H1 (cell line): ENCODE measurements around the gene DRD2. TPM values are rescaled to one million over a fixed set of nuclear protein-coding genes. Genes with fewer than 3 reads are reported as not detected.

Source experiments
- CTCF ChIA-PET: fragments of 300-600 bp; sonication (Branson Sonifier 250); formaldehyde crosslinking; loops from one replicate; lab custom pipeline; 2021; ENCODE audit not compliant: partially characterized antibody; lab: Charles Lee
- POLR2A ChIA-PET: fragments of 300-600 bp; sonication (Branson Sonifier 250); formaldehyde crosslinking; loops from one replicate; lab custom pipeline; 2021; ENCODE audit warnings: inconsistent platforms; ENCODE audit not compliant: partially characterized antibody; lab: Charles Lee
- DNase-seq, 2 experiments: peaks; one replicate each; pipeline versions ENCODE4 v3.0.0 to v3.0.0-alpha.2; 2010 to 2022; ENCODE audit warnings: low spot score in 2 of 2, low read depth in 1 of 2, mixed read lengths in 1 of 2
- FAIRE-seq: peaks from 2 replicates; lab custom pipeline; 2011; peaks lifted over from hg19 to GRCh38; lab: Jason Lieb, UNC
- H2AFZ ChIP-seq: 2 replicates; pipeline ENCODE4 v1.8.1; 2012; ENCODE audit warnings: low read length, inconsistent platforms
- H2AK5ac ChIP-seq: 2 replicates; pipeline ENCODE4 v1.6.1; 2013; ENCODE audit warnings: low read depth, low read length
- H2BK120ac ChIP-seq: replicated peaks from 2 replicates; pipeline ENCODE3; 2013; ENCODE audit warnings: low read depth, low read length, inconsistent platforms
- H2BK12ac ChIP-seq: 2 replicates; pipeline ENCODE4 v1.6.1; 2013; ENCODE audit warnings: low read depth, low read length
- H2BK15ac ChIP-seq: 2 replicates; pipeline ENCODE4 v1.6.1; 2013; ENCODE audit warnings: low read length
- H2BK20ac ChIP-seq: 2 replicates; pipeline ENCODE4 v1.6.1; 2013; ENCODE audit warnings: low read length
- H2BK5ac ChIP-seq: 2 replicates; pipeline ENCODE4 v1.6.1; 2013; ENCODE audit warnings: low read depth, low read length
- H3K14ac ChIP-seq: 2 replicates; pipeline ENCODE4 v1.6.1; 2013; ENCODE audit warnings: inconsistent platforms; ENCODE audit not compliant: insufficient read length
- H3K18ac ChIP-seq: 2 replicates; pipeline ENCODE4 v1.6.1; 2013; ENCODE audit warnings: low read length; ENCODE audit errors: extremely low read depth
- H3K23ac ChIP-seq: 2 replicates; pipeline ENCODE4 v1.6.1; 2013; ENCODE audit warnings: inconsistent platforms; ENCODE audit not compliant: insufficient read length
- H3K23me2 ChIP-seq: 2 replicates; pipeline ENCODE4 v1.6.1; 2013; ENCODE audit warnings: low read depth, low read length
- H3K27ac ChIP-seq: 2 replicates; pipeline ENCODE4 v1.6.1; 2011; ENCODE audit warnings: low read depth, low read length, inconsistent platforms
- H3K27me3 ChIP-seq, 4 experiments: replicated peaks in 1 of 4; 1 replicate in 1 of 4; 2 replicates in 3 of 4; pipeline versions ENCODE4 v1.6.1 to v1.8.1; 2011 to 2013; ENCODE audit warnings: low read length in 3 of 4, mild to moderate bottlenecking in 3 of 4, inconsistent platforms in 2 of 4, mixed read lengths in 2 of 4, moderate library complexity in 1 of 4; ENCODE audit not compliant: control insufficient read depth in 3 of 4, insufficient read depth in 3 of 4; ENCODE audit errors: extremely low read depth in 1 of 4
- H3K36me3 ChIP-seq, 4 experiments: 2 replicates each; pipeline versions ENCODE4 v1.6.1 to v1.8.1; 2011 to 2013; ENCODE audit warnings: mild to moderate bottlenecking in 4 of 4, low read length in 3 of 4, moderate library complexity in 2 of 4, control low read depth in 1 of 4, inconsistent platforms in 1 of 4; ENCODE audit not compliant: insufficient read depth in 4 of 4, control insufficient read depth in 2 of 4
- H3K4ac ChIP-seq: replicated peaks from 2 replicates; pipeline ENCODE3; 2013; ENCODE audit warnings: low read length, low read depth, mixed read lengths, inconsistent platforms; ENCODE audit not compliant: insufficient read length
- H3K4me1 ChIP-seq, 4 experiments: replicated peaks in 1 of 4; 1 replicate in 1 of 4; 2 replicates in 3 of 4; pipeline versions ENCODE4 v1.6.1 to v1.8.1; 2011 to 2013; ENCODE audit warnings: low read length in 3 of 4, inconsistent platforms in 2 of 4, mixed read lengths in 1 of 4; ENCODE audit not compliant: insufficient read depth in 4 of 4, control insufficient read depth in 3 of 4
- H3K4me2 ChIP-seq, 2 experiments: 2 replicates each; pipeline versions ENCODE4 v1.6.1 to v1.8.1; 2011 to 2013; ENCODE audit warnings: low read depth in 2 of 2, low read length in 2 of 2, control low read depth in 1 of 2, inconsistent platforms in 1 of 2, mild to moderate bottlenecking in 1 of 2; ENCODE audit not compliant: insufficient read depth in 1 of 2
- H3K4me3 ChIP-seq, 4 experiments: fragments of 200-600, 300-600 bp in 1 of 4; sonication (generic), shearing (Covaris generic), sonication (Bioruptor Twin) in 1 of 4; 2 replicates each; pipeline versions ENCODE4 v1.5.1 to v1.8.1; 2011 to 2016; ENCODE audit warnings: low read length in 4 of 4, low read depth in 3 of 4, control low read depth in 2 of 4, inconsistent platforms in 2 of 4, mild to moderate bottlenecking in 2 of 4, mixed read lengths in 1 of 4, moderate library complexity in 1 of 4; ENCODE audit not compliant: insufficient read depth in 2 of 4; ENCODE audit errors: extremely low read depth in 1 of 4
- H3K56ac ChIP-seq: replicated peaks from 2 replicates; pipeline ENCODE3; 2013; ENCODE audit warnings: low read depth, mild to moderate bottlenecking, mixed read lengths, low read length, inconsistent platforms; ENCODE audit not compliant: insufficient read length
- H3K79me1 ChIP-seq: 2 replicates; pipeline ENCODE4 v1.6.1; 2013; ENCODE audit warnings: low read depth, low read length, control low read depth
- H3K79me2 ChIP-seq, 2 experiments: 2 replicates each; pipeline versions ENCODE4 v1.6.1 to v1.8.1; 2012 to 2013; ENCODE audit warnings: low read length in 2 of 2, mild to moderate bottlenecking in 2 of 2, inconsistent platforms in 1 of 2; ENCODE audit not compliant: insufficient read depth in 2 of 2, control insufficient read depth in 1 of 2
- H3K9ac ChIP-seq, 4 experiments: replicated peaks in 1 of 4; 1 replicate in 1 of 4; 2 replicates in 3 of 4; pipeline versions ENCODE4 v1.6.1 to v1.8.1; 2011 to 2013; ENCODE audit warnings: low read depth in 3 of 4, low read length in 3 of 4, control low read depth in 2 of 4, mild to moderate bottlenecking in 2 of 4, moderate library complexity in 2 of 4, inconsistent platforms in 1 of 4; ENCODE audit errors: extremely low read depth in 1 of 4
- H3K9me3 ChIP-seq, 2 experiments: 2 replicates each; pipeline versions ENCODE4 v1.6.1 to v1.8.1; 2012 to 2013; ENCODE audit warnings: mild to moderate bottlenecking in 2 of 2, moderate library complexity in 2 of 2, control low read depth in 1 of 2, inconsistent platforms in 1 of 2, low read depth in 1 of 2, low read length in 1 of 2, mixed read lengths in 1 of 2; ENCODE audit not compliant: insufficient read depth in 2 of 2
- H4K20me1 ChIP-seq, 2 experiments: replicated peaks in 1 of 2; 2 replicates each; pipeline versions ENCODE3 to v1.8.1; 2011 to 2013; ENCODE audit warnings: inconsistent platforms in 2 of 2, low read length in 2 of 2, mild to moderate bottlenecking in 1 of 2; ENCODE audit not compliant: insufficient read depth in 2 of 2, control insufficient read depth in 1 of 2
- H4K5ac ChIP-seq: 2 replicates; pipeline ENCODE4 v1.6.1; 2013; ENCODE audit warnings: low read length, low read depth, mixed read lengths, inconsistent platforms; ENCODE audit not compliant: insufficient read length
- H4K8ac ChIP-seq: 2 replicates; pipeline ENCODE4 v1.8.0; 2013; ENCODE audit warnings: mild to moderate bottlenecking, moderate library complexity, low read length, inconsistent platforms; ENCODE audit not compliant: insufficient read depth; ENCODE audit errors: extremely low read depth
- H4K91ac ChIP-seq: replicated peaks from 2 replicates; pipeline ENCODE3; 2013; ENCODE audit warnings: low read length, mixed read lengths, inconsistent platforms; ENCODE audit not compliant: insufficient read length
- CBX8 ChIP-seq: fragments of 300-800, 300-1000 bp; sonication (generic); IDR thresholded peaks from 2 replicates; pipeline ENCODE4 v1.7.1; 2016; ENCODE audit warnings: low read depth, low read length, borderline replicate concordance
- EP300 ChIP-seq, 2 experiments: IDR thresholded peaks; 1 replicate in 1 of 2; 2 replicates in 1 of 2; pipeline ENCODE4 v1.6.1; 2011 to 2012; ENCODE audit warnings: low read depth in 2 of 2, low read length in 2 of 2, mild to moderate bottlenecking in 2 of 2, borderline replicate concordance in 1 of 2, inconsistent platforms in 1 of 2, moderate library complexity in 1 of 2
- GABPA ChIP-seq: IDR thresholded peaks from 2 replicates; pipeline ENCODE4 v1.6.1; 2011; ENCODE audit warnings: mild to moderate bottlenecking, low read length, moderate library complexity, borderline replicate concordance; ENCODE audit not compliant: insufficient read depth
- GTF2F1 ChIP-seq: IDR thresholded peaks from 2 replicates; pipeline ENCODE4 v1.6.1; 2012; ENCODE audit warnings: low read depth, low read length, improper control_type of control experiment, borderline replicate concordance
- HDAC6 ChIP-seq: IDR thresholded peaks from one replicate; pipeline ENCODE4 v1.7.1; 2012; ENCODE audit warnings: low read depth, mild to moderate bottlenecking, inconsistent platforms, low read length, moderate library complexity
- PHF8 ChIP-seq: fragments of 200-600 bp; sonication (generic); conservative IDR thresholded peaks from 2 replicates; pipeline ENCODE4 v1.7.1; 2012; ENCODE audit warnings: low read depth, mild to moderate bottlenecking, inconsistent platforms, low read length, moderate library complexity
- RAD21 ChIP-seq, 2 experiments: IDR thresholded peaks in 1 of 2; conservative IDR thresholded peaks in 1 of 2; 2 replicates each; pipeline ENCODE4 v1.6.1; 2011; ENCODE audit warnings: low read depth in 2 of 2, low read length in 2 of 2, improper control_type of control experiment in 1 of 2, inconsistent platforms in 1 of 2, mild to moderate bottlenecking in 1 of 2, moderate library complexity in 1 of 2
- RNF2 ChIP-seq: fragments of 200-900, 300-1000 bp; sonication (generic); IDR thresholded peaks from 2 replicates; pipeline ENCODE4 v1.7.1; 2016; ENCODE audit warnings: borderline replicate concordance, low read depth, mild to moderate bottlenecking, antibody characterized with exemption, low read length; ENCODE audit not compliant: poor library complexity, severe bottlenecking; ENCODE audit errors: missing control alignments
- SIN3A ChIP-seq, 2 experiments: IDR thresholded peaks in 1 of 2; conservative IDR thresholded peaks in 1 of 2; 2 replicates each; pipeline ENCODE4 v1.6.1; 2011 to 2012; ENCODE audit warnings: low read length in 2 of 2, improper control_type of control experiment in 1 of 2, low read depth in 1 of 2, mild to moderate bottlenecking in 1 of 2
- SP1 ChIP-seq: IDR thresholded peaks from 2 replicates; pipeline ENCODE4 v1.6.1; 2011; ENCODE audit warnings: low read depth, low read length
- ZNF274 ChIP-seq: IDR thresholded peaks from 2 replicates; pipeline ENCODE4 v1.7.0; 2012; ENCODE audit warnings: low read length, borderline replicate concordance; ENCODE audit errors: extremely low read depth
- WGBS, 2 experiments: shearing (Covaris generic) in 1 of 2; methylation state at CpG; one replicate each; pipeline versions ENCODE4 v1.1.6 to v1.1.7; 2013 to 2015; ENCODE audit warnings: low lambda C conversion rate in 2 of 2, mixed read lengths in 2 of 2, inconsistent platforms in 1 of 2, low coverage in 1 of 2, missing lambda C conversion rate in 1 of 2; ENCODE audit not compliant: insufficient replicate concordance in 2 of 2, insufficient coverage in 1 of 2, insufficient read length in 1 of 2; ENCODE audit errors: extremely low coverage in 1 of 2, missing lambda C conversion rate in 1 of 2; 5-methylcytosine and 5-hydroxymethylcytosine counted together
- polyA plus RNA-seq, 7 experiments: library from polyadenylated mRNA; depleted of rRNA in 3 of 7; stranded (reverse) in 5 of 7; unstranded in 2 of 7; fragments of >200 nt in 5 of 7; fragments of 200-250 nt in 2 of 7; gene quantifications; 1 replicate in 5 of 7; 2 replicates in 1 of 7; 4 replicates in 1 of 7; pipeline versions ENCODE4 v1.2.1 to v1.2.3, GENCODE V29; 2011 to 2013; ENCODE audit warnings: missing spikeins in 2 of 7, mixed read lengths in 2 of 7
- total RNA-seq: library from RNA; stranded (reverse); fragmentation: NEBNext Ultra II Directional; extraction: Animal tissue kit (Norgen Biotek cat#: 25700); gene quantifications from 2 replicates; pipeline ENCODE4 v1.2.1, GENCODE V29; 2021
- TF ChIP-seq, protein P1 (sequence below): IDR thresholded peaks from 2 replicates; pipeline ENCODE4 v1.6.1; 2012; ENCODE audit warnings: inconsistent platforms

The DRD2 gene
- total and polyA plus RNA-seq, 2 of the 8 experiments (the other 6 are each of a cell fraction or from before 2014, with no cell fraction given) = 0.26 to 0.41 TPM

DNA sequence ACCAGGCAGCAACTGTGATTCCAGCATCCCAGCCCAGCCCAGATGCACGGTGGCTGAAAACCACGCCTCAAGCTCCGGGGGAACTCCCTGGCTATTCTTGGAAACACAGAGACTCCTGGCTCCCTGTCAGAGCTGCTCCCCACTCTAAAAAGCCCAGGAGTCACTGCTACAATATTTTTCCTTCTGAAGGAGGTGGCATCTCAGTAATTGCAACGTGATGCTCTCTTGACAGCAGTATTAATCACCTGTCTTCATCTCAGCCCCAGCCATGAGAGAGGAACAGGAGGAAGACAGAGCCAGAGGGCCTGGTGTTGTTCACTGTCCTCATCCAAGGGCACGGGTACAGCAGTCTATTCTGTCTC lies 26.9 kb downstream of the DRD2 start:
- Histone ChIP-seq H2BK120ac (no peak overlapping the region), H3K36me3 (no peaks in the 10 kb centered on the region), H3K79me2 (no peaks in the 10 kb centered on the region), H2BK20ac (no peak overlapping the region), H2AFZ (no peak overlapping the region), H3K4me1 (no peaks in the 10 kb centered on the region), H2AK5ac (no peak overlapping the region), H4K8ac (no peak overlapping the region), H2BK12ac (no peak overlapping the region), H3K14ac (no peak overlapping the region), H3K23me2 (no peaks in the 10 kb centered on the region), H2BK15ac (no peak overlapping the region), H3K9ac (no peak overlapping the region), H3K23ac (no peak overlapping the region), H3K4me2 (no peak overlapping the region), H3K79me1 (no peaks in the 10 kb centered on the region), H3K56ac (no peak overlapping the region), H3K4me3 (no peak overlapping the region), H4K5ac (no peak overlapping the region), H3K27ac (no peak overlapping the region), H3K4ac (no peak overlapping the region), H4K91ac (no peak overlapping the region), H3K27me3 (0 out of 7 replicates have a peak, but pooled peaks cover 0 to 2% (median 0%) of the 10 kb centered on the region in 4 experiments), H3K18ac (no peak overlapping the region), H4K20me1 (no peaks in the 10 kb centered on the region), H3K9me3 (no peaks in the 10 kb centered on the region), H2BK5ac (no peak overlapping the region)
- FAIRE-seq = no peak
- POLR2A ChIA-PET = no interaction called here
- WGBS, 2 experiments = 79% methylated on average over 5 of the region's 5 CpGs; no CpG with 5 or more reads in 1 of the 2 experiments
- CTCF ChIA-PET = interaction anchor here (0.9 to 1.6 kb wide), 3 partner anchors 9 to 78 kb away, joined by 3 to 4 read pairs (median 3); no protein-coding TSS in a partner anchor
- DNase-seq = no peak
- no peak for TF ChIP-seq CBX8
- no peak for TF ChIP-seq GABPA
- no peak for TF ChIP-seq ZNF274
- TF ChIP-seq RNF2 = no peak
- no peak for TF ChIP-seq SP1
- no peak for TF ChIP-seq HDAC6
- TF ChIP-seq EP300 (IDR thresholded peaks at IDR 0.05; ENCODE audit: borderline replicate concordance in 1 of 2, low read depth in 2 of 2, low read length in 2 of 2) = no peak
- TF ChIP-seq PHF8 = no peak
- TF ChIP-seq GTF2F1 = no peak
- TF ChIP-seq, protein P1, sequence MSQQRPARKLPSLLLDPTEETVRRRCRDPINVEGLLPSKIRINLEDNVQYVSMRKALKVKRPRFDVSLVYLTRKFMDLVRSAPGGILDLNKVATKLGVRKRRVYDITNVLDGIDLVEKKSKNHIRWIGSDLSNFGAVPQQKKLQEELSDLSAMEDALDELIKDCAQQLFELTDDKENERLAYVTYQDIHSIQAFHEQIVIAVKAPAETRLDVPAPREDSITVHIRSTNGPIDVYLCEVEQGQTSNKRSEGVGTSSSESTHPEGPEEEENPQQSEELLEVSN = no peak
- no peak for TF ChIP-seq RAD21 (IDR thresholded peaks at IDR 0.05 in 1 of 2, conservative IDR thresholded peaks at IDR 0.05 in 1 of 2; ENCODE audit: low read depth in 2 of 2, low read length in 2 of 2)
- no peak for TF ChIP-seq SIN3A (conservative IDR thresholded peaks at IDR 0.05 in 1 of 2, IDR thresholded peaks at IDR 0.05 in 1 of 2; ENCODE audit: low read depth in 1 of 2, low read length in 2 of 2)
